Lung (tissue), 12 donors: ENCODE results near the gene KRT31. TPM values are rescaled to one million over a fixed set of nuclear protein-coding genes. Genes with fewer than 3 reads are reported as not detected.
"Not testable (repeated sequence)": the region's sequence is repeated elsewhere in the genome, so short reads cannot be mapped to it uniquely, and the experiment has no call there.

Experiments used
- ATAC-seq: fragments of 200-7000 bp; cut with Tn5 transposase; one replicate; pipeline ENCODE4 v1.9.1; 2020; ENCODE audit warnings: moderate number of reproducible peaks; ENCODE audit not compliant: insufficient read depth, low FRiP score
- DNase-seq, 3 donors: peaks; one replicate each; pipeline ENCODE4 v3.0.0-alpha.2; 2013 to 2017
- H3K27ac ChIP-seq, 2 donors: one replicate each; pipeline ENCODE4 v1.5.1; 2013; ENCODE audit warnings: mild to moderate bottlenecking in 2 of 2, moderate library complexity in 2 of 2, control low read depth in 1 of 2, inconsistent platforms in 1 of 2, low read depth in 1 of 2, low read length in 1 of 2
- H3K27me3 ChIP-seq, 3 donors: one replicate each; pipeline ENCODE4 v1.5.1; 2013; ENCODE audit warnings: low read length in 2 of 3; ENCODE audit not compliant: control insufficient read depth in 3 of 3, insufficient read depth in 3 of 3
- H3K36me3 ChIP-seq, 4 donors: one replicate each; pipeline ENCODE4 v1.5.1; 2013; ENCODE audit warnings: low read length in 4 of 4, mild to moderate bottlenecking in 1 of 4, moderate library complexity in 1 of 4; ENCODE audit not compliant: control insufficient read depth in 4 of 4, insufficient read depth in 4 of 4
- H3K4me1 ChIP-seq, 5 donors: one replicate each; pipeline ENCODE4 v1.5.1; 2013; ENCODE audit warnings: low read length in 5 of 5, mild to moderate bottlenecking in 2 of 5, moderate library complexity in 1 of 5; ENCODE audit not compliant: control insufficient read depth in 5 of 5, insufficient read depth in 5 of 5
- H3K4me3 ChIP-seq: one replicate; pipeline ENCODE4 v1.5.1; 2013; ENCODE audit warnings: mild to moderate bottlenecking, control low read depth, moderate library complexity
- H3K9ac ChIP-seq, 2 donors: one replicate each; pipeline ENCODE4 v1.5.1; 2013; ENCODE audit warnings: low read length in 2 of 2, control low read depth in 1 of 2; ENCODE audit not compliant: insufficient read depth in 1 of 2
- H3K9me3 ChIP-seq, 4 donors: one replicate each; pipeline ENCODE4 v1.5.1; 2013; ENCODE audit warnings: low read length in 3 of 4, mild to moderate bottlenecking in 1 of 4, moderate library complexity in 1 of 4; ENCODE audit not compliant: control insufficient read depth in 4 of 4, insufficient read depth in 3 of 4
- CTCF ChIP-seq: IDR thresholded peaks from 2 replicates; pipeline ENCODE4 v1.5.1; 2012; ENCODE audit warnings: mild to moderate bottlenecking; ENCODE audit errors: control extremely low read depth, extremely low read depth
- WGBS, 2 donors: extraction: QIAGEN DNeasy Blood & Tissue Kit; methylation state at CpG; one replicate each; pipeline ENCODE4 v1.1.7; 2013; 5-methylcytosine and 5-hydroxymethylcytosine counted together
- polyA plus RNA-seq, 2 donors: library from polyadenylated mRNA; stranded (reverse); fragments of 200-250 nt; gene quantifications; one replicate each; pipeline ENCODE4 v1.2.1, GENCODE V29; 2013
- total RNA-seq, 2 donors: library from RNA; depleted of rRNA in 1 of 2; stranded (reverse); fragments of >200 nt in 1 of 2; gene quantifications; one replicate each; pipeline ENCODE4 v1.2.1, GENCODE V29; 2014 to 2021
- donor health status: control.
- donor health status: control.
- donor health status: Bipolar disorder and iron deficiency.
- donor health status: healthy.
- donor health status: DM: yes; HTN: yes; CAD: no.

The KRT31 gene
- total and polyA plus RNA-seq, 4 donors = 0.02 TPM; not detected in 3

GRCh38 chr17:41351177-41351576, 46.2 kb downstream of the KRT31 start:
- Histone ChIP-seq H3K36me3 (no peaks in the 10 kb centered on the region), H3K4me1 (no peaks in the 10 kb centered on the region), H3K4me3 (no peak overlapping the region), H3K27ac (no peak overlapping the region), H3K27me3 (no peaks in the 10 kb centered on the region), H3K9ac (no peak overlapping the region), H3K9me3 (peaks cover 0 to 2% (median 0%) of the 10 kb centered on the region in 4 donors)
- no peak for DNase-seq
- no peak for TF ChIP-seq CTCF
- WGBS, 2 donors = 90 to 92% methylated on average over 2 of the region's 2 CpGs
- ATAC-seq = no peak

GRCh38 chr17:41350381-41350878, 47.0 kb downstream of the KRT31 start, which contains the start of gene KRT33A:
Gene KRT33A (minus strand): TSS chr17:41350828. CDS start chr17:41350767, 61 bp downstream.
- H3K4me3 ChIP-seq, H3K4me1 ChIP-seq, H3K27ac ChIP-seq, H3K27me3 ChIP-seq, DNase-seq, H3K9ac ChIP-seq, ATAC-seq, H3K36me3 ChIP-seq, H3K9me3 ChIP-seq: not testable (repeated sequence)
- WGBS, 2 donors = 91 to 92% methylated on average over 16 of the region's 16 CpGs

- 85 to 88% methylated on average over 7 of the region's 7 CpGs for WGBS, 2 donors
- ATAC-seq (no peak), DNase-seq (no peak)
- Histone ChIP-seq H3K9ac (no peak overlapping the region), H3K4me1 (no peaks in the 10 kb centered on the region), H3K27ac (no peak overlapping the region), H3K9me3 (peaks cover 0 to 2% (median 0%) of the 10 kb centered on the region in 4 donors), H3K4me3 (no peak overlapping the region), H3K27me3 (no peaks in the 10 kb centered on the region), H3K36me3 (no peaks in the 10 kb centered on the region)
- TF ChIP-seq CTCF = no peak
Measured at GRCh38 chr17:41347869-41348760, 49.3 kb downstream of the KRT31 start.

GRCh38 chr17:41346421-41346820, 51.0 kb downstream of the KRT31 start:
- H3K36me3 ChIP-seq, H3K4me3 ChIP-seq, H3K9me3 ChIP-seq, H3K9ac ChIP-seq, H3K4me1 ChIP-seq, ATAC-seq, H3K27me3 ChIP-seq, H3K27ac ChIP-seq, DNase-seq: not testable (repeated sequence)
- 93 to 94% methylated on average over 16 of the region's 16 CpGs for WGBS, 2 donors
